Esophagus squamous epithelium (tissue), 4 donors: ENCODE results near the gene UNC79.

Experiments
- POLR2A ChIP-seq, 4 donors: fragments of 450-650 bp; IDR thresholded peaks; one replicate each; pipeline ENCODE4 v1.6.1; 2017; ENCODE audit warnings: antibody characterized with exemption in 4 of 4, mild to moderate bottlenecking in 4 of 4, moderate library complexity in 3 of 4
- TF ChIP-seq, protein P1 (sequence below), 6 experiments: fragments of 450-650 bp in 4 of 6; fragments of 200-600 bp in 2 of 6; sonication (generic) in 2 of 6; IDR thresholded peaks; one replicate each; pipeline ENCODE4 v1.5.1; 2016 to 2019; ENCODE audit warnings: antibody characterized with exemption in 6 of 6, mild to moderate bottlenecking in 4 of 6, moderate library complexity in 4 of 6

DNA sequence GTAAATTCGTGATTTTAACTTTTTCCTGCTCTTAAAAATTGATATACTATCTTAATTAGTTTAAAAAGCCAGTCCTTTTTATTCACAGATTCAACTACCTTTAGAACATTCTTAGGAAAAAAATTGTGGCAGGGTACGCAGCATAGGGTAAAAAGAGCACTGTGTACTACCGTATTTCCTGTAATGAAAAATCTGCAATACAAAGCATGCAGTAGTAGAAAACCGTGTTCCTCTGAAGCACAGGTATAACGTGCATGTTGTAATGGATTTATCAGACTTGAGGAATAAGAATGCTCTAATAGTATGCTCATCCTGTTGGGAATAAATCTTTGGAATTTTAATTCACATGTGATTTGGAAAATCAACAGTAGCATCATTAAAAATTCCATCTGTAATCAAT lies 140.5 kb downstream of the UNC79 start:
- TF ChIP-seq, protein P1, sequence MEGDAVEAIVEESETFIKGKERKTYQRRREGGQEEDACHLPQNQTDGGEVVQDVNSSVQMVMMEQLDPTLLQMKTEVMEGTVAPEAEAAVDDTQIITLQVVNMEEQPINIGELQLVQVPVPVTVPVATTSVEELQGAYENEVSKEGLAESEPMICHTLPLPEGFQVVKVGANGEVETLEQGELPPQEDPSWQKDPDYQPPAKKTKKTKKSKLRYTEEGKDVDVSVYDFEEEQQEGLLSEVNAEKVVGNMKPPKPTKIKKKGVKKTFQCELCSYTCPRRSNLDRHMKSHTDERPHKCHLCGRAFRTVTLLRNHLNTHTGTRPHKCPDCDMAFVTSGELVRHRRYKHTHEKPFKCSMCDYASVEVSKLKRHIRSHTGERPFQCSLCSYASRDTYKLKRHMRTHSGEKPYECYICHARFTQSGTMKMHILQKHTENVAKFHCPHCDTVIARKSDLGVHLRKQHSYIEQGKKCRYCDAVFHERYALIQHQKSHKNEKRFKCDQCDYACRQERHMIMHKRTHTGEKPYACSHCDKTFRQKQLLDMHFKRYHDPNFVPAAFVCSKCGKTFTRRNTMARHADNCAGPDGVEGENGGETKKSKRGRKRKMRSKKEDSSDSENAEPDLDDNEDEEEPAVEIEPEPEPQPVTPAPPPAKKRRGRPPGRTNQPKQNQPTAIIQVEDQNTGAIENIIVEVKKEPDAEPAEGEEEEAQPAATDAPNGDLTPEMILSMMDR (IDR thresholded peaks at IDR 0.05), result no peak
- no peak for TF ChIP-seq POLR2A (IDR thresholded peaks at IDR 0.05)
